ENCODE measurements around the gene SLC1A2.

SLC1A2 gene

GRCh38 chr11:35419184-35419829 lies at the start of gene SLC1A2:
Gene SLC1A2 (minus strand): TSS chr11:35419558. CDS start chr11:35418966, 592 bp downstream.
- DNase-seq (ENCODE audit: low spot score) = no peak

- DNase-seq (ENCODE audit: low spot score) = no peak
Observed at GRCh38 chr11:35466058-35466457, 46.7 kb upstream of the SLC1A2 start.

GRCh38 chr11:35464308-35464707 lies 45.0 kb upstream of the SLC1A2 start:
- DNase-seq (ENCODE audit: low spot score) = no peak

GRCh38 chr11:35463331-35463751 lies 44.0 kb upstream of the SLC1A2 start:
- DNase-seq (ENCODE audit: low spot score) = no peak

- no peak for DNase-seq (ENCODE audit: low spot score)
Observed at GRCh38 chr11:35461917-35462538, 42.7 kb upstream of the SLC1A2 start.

GRCh38 chr11:35459489-35459888 lies 40.1 kb upstream of the SLC1A2 start:
- no peak for DNase-seq (ENCODE audit: low spot score)

- no peak for DNase-seq (ENCODE audit: low spot score)
Observed at GRCh38 chr11:35458846-35459245, 39.5 kb upstream of the SLC1A2 start.

- DNase-seq (ENCODE audit: low spot score) = no peak
Observed at GRCh38 chr11:35454362-35454761, 35.0 kb upstream of the SLC1A2 start.

- no peak for DNase-seq (ENCODE audit: low spot score)
Observed at GRCh38 chr11:35436581-35437250, 17.4 kb upstream of the SLC1A2 start.

- DNase-seq (ENCODE audit: low spot score) = no peak
Observed at GRCh38 chr11:35433588-35433987, 14.2 kb upstream of the SLC1A2 start.

GRCh38 chr11:35432464-35432863 lies 13.1 kb upstream of the SLC1A2 start:
- DNase-seq (ENCODE audit: low spot score) = no peak

GRCh38 chr11:35427071-35427470 lies 7.7 kb upstream of the SLC1A2 start:
- DNase-seq (ENCODE audit: low spot score) = no peak

GRCh38 chr11:35426351-35426750 lies 7.0 kb upstream of the SLC1A2 start:
- DNase-seq (ENCODE audit: low spot score) = no peak

GRCh38 chr11:35425603-35426212 lies 6.3 kb upstream of the SLC1A2 start:
- no peak for DNase-seq (ENCODE audit: low spot score)

GRCh38 chr11:35424157-35424940 lies 5.0 kb upstream of the SLC1A2 start:
- no peak for DNase-seq (ENCODE audit: low spot score)

GRCh38 chr11:35420371-35420770 lies 1.0 kb upstream of the SLC1A2 start:
- no peak for DNase-seq (ENCODE audit: low spot score)

GRCh38 chr11:35419830-35420333 lies 524 bp upstream of the SLC1A2 start:
- no peak for DNase-seq (ENCODE audit: low spot score)

GRCh38 chr11:35418282-35419183 lies 825 bp downstream of the SLC1A2 start:
- no peak for DNase-seq (ENCODE audit: low spot score)

- DNase-seq (ENCODE audit: low spot score) = no peak
Observed at GRCh38 chr11:35415487-35415886, 3.9 kb downstream of the SLC1A2 start.

GRCh38 chr11:35414776-35415175 lies 4.6 kb downstream of the SLC1A2 start:
- no peak for DNase-seq (ENCODE audit: low spot score)

GRCh38 chr11:35414311-35414710 lies 5.0 kb downstream of the SLC1A2 start:
- no peak for DNase-seq (ENCODE audit: low spot score)

All from COLO829 (cell line).